RWPE1 (cell line): Measurements from ENCODE around the gene HS6ST3.

Experiments
- CTCF ChIA-PET: fragments of 350-600 bp; sonication (Branson Sonifier 250); formaldehyde crosslinking; extraction: SDS; loops from one replicate; lab custom pipeline; 2021; lab: Yijun Ruan, JAX
- POLR2A ChIA-PET: fragments of 400-600 bp; formaldehyde crosslinking; extraction: SDS; loops from one replicate; lab custom pipeline; 2020; ENCODE audit warnings: antibody characterized with exemption; ENCODE audit not compliant: low non-redundant PET; lab: Yijun Ruan, JAX
- DNase-seq: peaks from one replicate; pipeline ENCODE4 v3.0.0; 2012; ENCODE audit warnings: low spot score
- H3K27ac ChIP-seq: fragments of 450-650 bp; 2 replicates; pipeline ENCODE4 v1.5.1; 2017
- CTCF ChIP-seq: fragments of 450-650 bp; conservative IDR thresholded peaks from 2 replicates; pipeline ENCODE4 v1.5.1; 2017; ENCODE audit warnings: low read depth, mild to moderate bottlenecking

HS6ST3 gene

GRCh38 chr13:96203471-96203870, 113.6 kb downstream of the HS6ST3 start:
- DNase-seq, result no peak
- ChIA-PET CTCF (no interaction called here), POLR2A (no interaction called here)
- no peak for TF ChIP-seq CTCF
- H3K27ac ChIP-seq, result no peak overlapping the region

GRCh38 chr13:96214824-96215445, 125.0 kb downstream of the HS6ST3 start:
- DNase-seq, result no peak
- POLR2A ChIA-PET, result no interaction called here
- no peak overlapping the region for H3K27ac ChIP-seq
- CTCF ChIA-PET, result no interaction called here
- no peak for TF ChIP-seq CTCF

- TF ChIP-seq CTCF, result no peak
- H3K27ac ChIP-seq, result no peak overlapping the region
- no peak for DNase-seq
- ChIA-PET POLR2A (no interaction called here), CTCF (no interaction called here)
Measured at GRCh38 chr13:96216543-96216942, 126.6 kb downstream of the HS6ST3 start.

GRCh38 chr13:96218475-96218874, 128.6 kb downstream of the HS6ST3 start:
- TF ChIP-seq CTCF, result no peak
- H3K27ac ChIP-seq, result no peak overlapping the region
- no peak for DNase-seq
- ChIA-PET POLR2A (no interaction called here), CTCF (no interaction called here)

GRCh38 chr13:96221471-96221870, 131.6 kb downstream of the HS6ST3 start:
- no peak for TF ChIP-seq CTCF
- POLR2A ChIA-PET, result no interaction called here

GRCh38 chr13:96223231-96223630, 133.3 kb downstream of the HS6ST3 start:
- POLR2A ChIA-PET, result no interaction called here
- TF ChIP-seq CTCF, result no peak
- DNase-seq, result no peak
- H3K27ac ChIP-seq, result no peak overlapping the region
- CTCF ChIA-PET, result no interaction called here

More at GRCh38 chr13:96221471-96221870, 131.6 kb downstream of the HS6ST3 start:
- DNase-seq, result no peak
- CTCF ChIA-PET, result no interaction called here
- no peak overlapping the region for H3K27ac ChIP-seq
